ENCODE results near the gene PSAT1.

DNA sequence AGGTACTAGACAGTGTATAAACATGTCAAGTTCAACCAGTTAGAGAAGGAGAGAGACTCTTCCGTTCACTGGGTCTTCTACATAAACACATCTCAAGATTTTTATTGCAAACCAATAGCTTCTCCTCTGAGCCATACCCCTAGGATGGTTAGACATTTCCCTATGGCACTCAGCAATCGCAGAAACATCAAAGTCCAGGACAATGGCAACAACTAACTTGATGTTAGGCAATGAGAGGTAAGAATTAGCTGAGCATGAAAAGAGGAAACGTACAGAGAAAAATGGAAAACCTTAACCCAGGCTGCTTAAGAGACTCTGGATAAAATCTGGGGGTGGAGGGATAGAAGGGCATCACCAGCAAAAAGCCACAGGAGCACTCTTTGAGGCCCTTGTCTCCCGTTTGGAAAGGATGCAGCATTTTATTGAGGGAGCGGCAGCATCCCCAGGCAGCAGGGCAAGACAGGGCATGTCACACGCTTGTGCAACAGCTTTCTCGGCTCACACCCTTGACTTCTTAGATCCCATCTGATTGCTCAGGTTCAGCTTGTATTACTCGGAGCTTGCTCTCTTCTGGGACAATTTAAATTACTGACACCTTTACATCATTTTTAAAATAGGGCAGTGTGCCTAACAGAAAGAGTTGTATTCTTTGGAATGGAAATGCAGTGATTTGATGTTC is 8.6 kb upstream of the PSAT1 start:
- TF ChIP-seq, protein P1, sequence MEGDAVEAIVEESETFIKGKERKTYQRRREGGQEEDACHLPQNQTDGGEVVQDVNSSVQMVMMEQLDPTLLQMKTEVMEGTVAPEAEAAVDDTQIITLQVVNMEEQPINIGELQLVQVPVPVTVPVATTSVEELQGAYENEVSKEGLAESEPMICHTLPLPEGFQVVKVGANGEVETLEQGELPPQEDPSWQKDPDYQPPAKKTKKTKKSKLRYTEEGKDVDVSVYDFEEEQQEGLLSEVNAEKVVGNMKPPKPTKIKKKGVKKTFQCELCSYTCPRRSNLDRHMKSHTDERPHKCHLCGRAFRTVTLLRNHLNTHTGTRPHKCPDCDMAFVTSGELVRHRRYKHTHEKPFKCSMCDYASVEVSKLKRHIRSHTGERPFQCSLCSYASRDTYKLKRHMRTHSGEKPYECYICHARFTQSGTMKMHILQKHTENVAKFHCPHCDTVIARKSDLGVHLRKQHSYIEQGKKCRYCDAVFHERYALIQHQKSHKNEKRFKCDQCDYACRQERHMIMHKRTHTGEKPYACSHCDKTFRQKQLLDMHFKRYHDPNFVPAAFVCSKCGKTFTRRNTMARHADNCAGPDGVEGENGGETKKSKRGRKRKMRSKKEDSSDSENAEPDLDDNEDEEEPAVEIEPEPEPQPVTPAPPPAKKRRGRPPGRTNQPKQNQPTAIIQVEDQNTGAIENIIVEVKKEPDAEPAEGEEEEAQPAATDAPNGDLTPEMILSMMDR (conservative IDR thresholded peaks at IDR 0.05), result no peak
- TF ChIP-seq EZH2 (IDR thresholded peaks at IDR 0.05; ENCODE audit: low read depth), result no peak

Data from PC-9 (cell line).